Effector memory CD4-positive, alpha-beta T cell (primary cell): ENCODE data around the gene EFNA2.

Experiments used
- DNase-seq, 3 donors: peaks; one replicate each; pipeline ENCODE4 v3.0.0-alpha.2; 2020
- H3K27ac ChIP-seq: 2 replicates; pipeline ENCODE4 v1.7.0; 2013; ENCODE audit warnings: mild to moderate bottlenecking, low read length, moderate library complexity; ENCODE audit not compliant: insufficient read depth, poor library complexity, severe bottlenecking
- H3K27me3 ChIP-seq: replicated peaks from 2 replicates; pipeline ENCODE4 v1.7.0; 2013; ENCODE audit warnings: mild to moderate bottlenecking, low read length; ENCODE audit not compliant: insufficient read depth, control insufficient read depth, poor library complexity, severe bottlenecking
- H3K36me3 ChIP-seq: 2 replicates; pipeline ENCODE4 v1.7.0; 2013; ENCODE audit warnings: mild to moderate bottlenecking, low read length, moderate library complexity; ENCODE audit not compliant: control insufficient read depth, insufficient read depth
- H3K4me1 ChIP-seq: 2 replicates; pipeline ENCODE4 v1.7.0; 2013; ENCODE audit warnings: low read length, mild to moderate bottlenecking; ENCODE audit not compliant: control insufficient read depth, insufficient read depth, poor library complexity, severe bottlenecking
- H3K4me3 ChIP-seq: 2 replicates; pipeline ENCODE4 v1.7.0; 2013; ENCODE audit warnings: low read length, low read depth, mild to moderate bottlenecking; ENCODE audit not compliant: insufficient read depth, poor library complexity, severe bottlenecking
- H3K9me3 ChIP-seq: 2 replicates; pipeline ENCODE4 v1.7.0; 2013; ENCODE audit warnings: mild to moderate bottlenecking, low read length, moderate library complexity; ENCODE audit not compliant: control insufficient read depth

EFNA2 gene

DNA sequence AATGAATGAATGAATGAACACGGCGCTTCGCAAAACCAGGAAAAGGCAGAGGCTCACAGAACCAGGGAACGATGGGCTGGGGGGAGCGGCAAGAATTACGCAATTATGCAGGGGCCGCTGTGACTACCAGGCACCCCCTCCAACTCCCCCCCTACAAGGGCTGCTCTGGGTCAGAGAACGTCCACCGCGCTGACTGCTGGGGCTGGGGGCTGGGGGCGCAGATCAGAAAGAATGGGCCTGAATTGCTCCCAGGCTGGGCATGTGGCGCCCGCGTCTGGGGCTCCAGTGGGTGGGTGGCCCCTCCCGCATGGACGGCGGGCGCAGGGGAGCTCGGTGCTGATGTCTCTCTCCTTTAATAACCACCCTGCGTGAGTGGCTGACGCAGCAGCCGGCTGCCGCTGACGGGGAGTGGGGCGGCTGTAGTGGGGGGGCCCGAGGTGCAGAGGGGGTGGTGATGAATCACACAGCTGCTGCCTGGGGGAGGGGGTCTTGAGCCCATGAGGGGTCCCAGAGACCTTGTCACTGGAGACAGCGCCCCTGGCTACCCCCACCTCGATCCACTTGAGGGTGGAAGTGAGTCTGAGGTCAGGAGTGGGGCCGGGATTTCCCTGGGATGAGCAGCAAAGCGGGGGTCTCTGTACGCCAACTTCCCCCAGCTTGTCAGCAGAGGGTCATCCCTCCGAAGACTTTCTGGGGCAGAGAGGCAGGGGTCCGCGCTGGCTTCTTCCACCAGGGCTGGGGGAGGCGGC is 18.0 kb upstream of the EFNA2 start:
- no peaks in the 10 kb centered on the region for H3K27me3 ChIP-seq
- H3K36me3 ChIP-seq: peaks cover 20% of the 10 kb centered on the region
- peak in 2 of 3 donors; percentile 42 to 43 for DNase-seq
- no peaks in the 10 kb centered on the region for H3K9me3 ChIP-seq
- no peak overlapping the region for H3K27ac ChIP-seq
- peaks cover 65% of the 10 kb centered on the region for H3K4me1 ChIP-seq
- H3K4me3 ChIP-seq: peak overlapping the region; percentile 49

DNA sequence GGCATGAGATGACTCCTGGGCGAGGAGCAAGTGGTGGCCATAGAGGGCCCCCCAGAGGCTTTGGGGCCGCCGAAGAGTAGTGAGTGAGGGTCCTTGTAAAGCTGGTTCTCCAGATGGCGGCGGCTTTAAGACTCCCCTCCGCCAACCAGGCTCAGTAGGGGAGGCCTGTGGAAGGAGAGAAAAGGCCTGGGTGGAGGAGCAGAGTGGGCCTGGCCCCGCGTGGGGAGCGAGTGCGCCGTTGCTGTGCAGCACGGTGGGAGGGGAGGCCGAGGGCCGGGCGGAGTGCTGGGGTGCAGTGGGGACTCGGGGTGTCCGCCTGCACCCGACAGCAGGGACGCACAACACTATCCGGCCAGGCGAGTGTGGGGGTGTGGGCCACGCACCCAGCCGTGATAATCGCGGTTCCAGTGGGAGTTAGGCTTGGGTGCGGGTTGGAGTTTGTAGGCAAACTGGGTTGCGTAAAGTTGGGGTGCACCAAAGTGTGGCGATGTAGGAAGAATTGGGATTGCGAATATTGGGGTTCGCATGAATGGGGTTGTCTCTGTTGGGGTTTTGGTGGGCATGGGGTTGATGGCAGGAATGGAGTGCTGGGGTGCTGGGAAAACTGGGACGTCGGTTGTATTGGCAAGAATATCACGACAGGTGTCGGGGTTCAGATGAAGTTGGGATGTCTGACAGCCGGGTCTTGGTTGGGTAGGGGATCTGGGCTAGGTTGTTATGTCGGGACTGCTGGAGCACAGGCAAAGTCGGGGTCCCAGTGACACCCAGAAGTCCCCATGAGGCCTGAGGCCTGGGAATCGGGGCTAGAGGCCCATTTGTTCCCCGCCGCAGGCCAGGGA is 17.2 kb upstream of the EFNA2 start:
- Histone ChIP-seq H3K27me3 (no peaks in the 10 kb centered on the region), H3K36me3 (peaks cover 28% of the 10 kb centered on the region), H3K9me3 (no peaks in the 10 kb centered on the region), H3K4me1 (peaks cover 65% of the 10 kb centered on the region), H3K4me3 (peak overlapping the region; percentile 1), H3K27ac (peak overlapping the region; percentile 60)
- no peak for DNase-seq

GRCh38 chr19:1269065-1269477 is 16.6 kb upstream of the EFNA2 start, which contains the start of gene CIRBP:
Gene CIRBP (plus strand): TSS chr19:1269332. CDS start chr19:1270934, 1,602 bp downstream.
- H3K27ac ChIP-seq: peak within 1 kb of the TSS; percentile 78
- peaks cover 66% of the 10 kb centered on the region for H3K4me1 ChIP-seq
- no peaks in the 10 kb centered on the region for H3K9me3 ChIP-seq
- H3K4me3 ChIP-seq: peak within 1 kb of the TSS; percentile 73
- peaks cover 34% of the 10 kb centered on the region for H3K36me3 ChIP-seq
- no peaks in the 10 kb centered on the region for H3K27me3 ChIP-seq
- peak; percentile 99 to 100 (median 100) for DNase-seq

DNA sequence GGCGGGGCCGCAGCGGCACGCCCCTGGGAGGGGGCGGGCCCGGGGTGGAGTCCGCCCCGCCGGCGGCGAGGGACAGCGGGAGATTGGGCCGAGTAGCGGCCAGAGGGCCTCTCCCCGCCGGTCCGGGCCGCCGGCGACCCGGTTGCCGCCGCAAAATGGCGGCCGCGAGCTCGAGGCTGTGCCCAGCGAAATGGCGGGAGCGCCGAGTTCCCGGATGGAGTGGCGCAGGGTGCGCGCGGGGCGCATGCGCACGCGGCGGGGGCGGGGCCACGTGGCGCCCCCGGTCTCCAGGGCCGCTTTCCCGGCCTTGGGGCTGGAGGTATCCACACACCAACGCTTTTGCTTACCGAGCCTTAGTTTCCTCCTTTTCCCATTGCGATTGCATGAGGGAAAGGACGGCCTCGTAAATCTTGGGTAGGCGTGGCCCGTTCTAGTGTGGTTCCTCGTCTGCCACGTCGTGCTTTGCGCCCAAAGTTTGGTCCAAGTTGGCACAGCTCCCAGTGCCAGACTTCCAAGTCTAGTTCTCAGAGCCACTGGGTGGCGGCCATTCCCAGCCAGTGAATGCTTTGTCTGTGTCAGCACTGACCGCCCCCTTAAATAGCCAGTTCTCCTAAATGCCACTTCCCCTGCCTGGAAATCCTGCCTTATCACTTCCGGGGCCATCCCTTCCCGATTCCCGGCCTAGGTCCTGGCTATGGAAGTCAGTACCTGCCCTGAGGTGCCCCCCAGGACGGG is 16.0 kb upstream of the EFNA2 start:
- Histone ChIP-seq H3K4me3 (peak overlapping the region; percentile 73), H3K4me1 (peaks cover 72% of the 10 kb centered on the region), H3K27ac (peak overlapping the region; percentile 78), H3K36me3 (peaks cover 40% of the 10 kb centered on the region), H3K27me3 (no peaks in the 10 kb centered on the region), H3K9me3 (no peaks in the 10 kb centered on the region)
- DNase-seq: peak; percentile 75 to 83 (median 81)

GRCh38 chr19:1270213-1270853 is 15.3 kb upstream of the EFNA2 start:
- Histone ChIP-seq H3K27me3 (no peaks in the 10 kb centered on the region), H3K4me1 (peaks cover 77% of the 10 kb centered on the region), H3K9me3 (no peaks in the 10 kb centered on the region), H3K4me3 (peak overlapping the region; percentile 73), H3K36me3 (peaks cover 45% of the 10 kb centered on the region), H3K27ac (peak overlapping the region; percentile 78)
- no peak for DNase-seq

GRCh38 chr19:1270854-1271527 is 14.7 kb upstream of the EFNA2 start:
- Histone ChIP-seq H3K27me3 (no peaks in the 10 kb centered on the region), H3K4me1 (peaks cover 75% of the 10 kb centered on the region), H3K9me3 (no peaks in the 10 kb centered on the region), H3K36me3 (peaks cover 45% of the 10 kb centered on the region), H3K27ac (peak overlapping the region; percentile 78), H3K4me3 (peak overlapping the region; percentile 73)
- DNase-seq: no peak

DNA sequence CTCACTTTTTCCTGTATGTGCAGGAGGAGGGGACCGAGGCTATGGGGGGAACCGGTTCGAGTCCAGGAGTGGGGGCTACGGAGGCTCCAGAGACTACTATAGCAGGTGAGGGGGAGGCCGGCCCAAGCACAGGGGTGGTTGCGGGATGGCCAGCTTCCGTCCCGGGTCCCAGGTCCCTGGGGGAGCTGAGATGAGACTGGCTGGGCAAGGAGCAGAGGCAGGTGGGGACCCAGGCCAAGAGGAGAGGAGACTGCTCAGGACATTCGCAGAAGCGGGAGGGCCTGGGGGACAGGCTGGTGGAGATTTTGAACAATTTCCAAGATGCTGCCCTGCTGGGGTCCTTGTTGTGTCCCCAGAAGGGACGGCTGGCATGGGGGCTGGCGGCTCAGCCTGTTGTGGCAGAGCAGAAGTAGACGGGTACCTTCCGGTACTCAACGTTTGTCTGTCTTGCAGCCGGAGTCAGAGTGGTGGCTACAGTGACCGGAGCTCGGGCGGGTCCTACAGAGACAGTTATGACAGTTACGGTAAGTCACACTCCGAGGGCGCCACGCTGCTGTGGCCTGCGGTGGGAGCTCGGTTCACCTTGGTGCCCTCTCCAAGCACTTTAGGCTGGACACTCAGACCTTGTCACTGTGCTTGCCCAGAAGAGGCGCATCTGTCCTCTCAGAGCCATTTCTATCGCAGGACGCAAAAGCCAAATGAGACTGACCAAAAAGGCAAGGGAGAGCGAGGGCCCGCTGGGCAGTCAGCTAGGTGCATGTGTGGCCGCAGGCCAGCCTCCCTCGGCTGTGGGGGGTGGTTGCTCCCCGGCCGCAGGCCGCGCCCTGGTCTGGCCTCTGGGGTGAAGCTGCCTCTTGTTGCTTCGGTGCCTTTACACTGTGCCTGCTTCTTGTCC is 13.9 kb upstream of the EFNA2 start:
- DNase-seq: no peak
- H3K4me3 ChIP-seq: peak overlapping the region; percentile 9
- no peaks in the 10 kb centered on the region for H3K9me3 ChIP-seq
- peaks cover 45% of the 10 kb centered on the region for H3K36me3 ChIP-seq
- no peaks in the 10 kb centered on the region for H3K27me3 ChIP-seq
- H3K27ac ChIP-seq: peak overlapping the region; percentile 23
- H3K4me1 ChIP-seq: peaks cover 77% of the 10 kb centered on the region

GRCh38 chr19:1272423-1273262 is 13.0 kb upstream of the EFNA2 start:
- no peaks in the 10 kb centered on the region for H3K27me3 ChIP-seq
- H3K4me1 ChIP-seq: peaks cover 71% of the 10 kb centered on the region
- H3K36me3 ChIP-seq: peaks cover 52% of the 10 kb centered on the region
- DNase-seq: no peak
- no peaks in the 10 kb centered on the region for H3K9me3 ChIP-seq
- H3K4me3 ChIP-seq: no peak overlapping the region
- H3K27ac ChIP-seq: peak overlapping the region; percentile 23
